Small intestine (tissue), 7 donors: Measurements from ENCODE around the gene PPIP5K1. TPM values are rescaled to one million over a fixed set of nuclear protein-coding genes. Genes with fewer than 3 reads are reported as not detected.

Source experiments
- DNase-seq, 2 donors: peaks; one replicate each; pipeline versions ENCODE4 v3.0.0 to v3.0.0-alpha.2; 2013
- FAIRE-seq: peaks from 2 replicates; lab custom pipeline; 2012; peaks lifted over from hg19 to GRCh38; lab: Jason Lieb, UNC
- H3K27ac ChIP-seq, 3 donors: one replicate each; pipeline ENCODE4 v1.5.1; 2013; ENCODE audit warnings: low read length in 2 of 3, mild to moderate bottlenecking in 2 of 3, control low read depth in 1 of 3, inconsistent platforms in 1 of 3, low read depth in 1 of 3, moderate library complexity in 1 of 3
- H3K27me3 ChIP-seq, 3 donors: one replicate each; pipeline ENCODE4 v1.6.1; 2013; ENCODE audit warnings: low read length in 3 of 3, inconsistent platforms in 1 of 3; ENCODE audit not compliant: control insufficient read depth in 3 of 3, insufficient read depth in 3 of 3
- H3K36me3 ChIP-seq, 3 donors: one replicate each; pipeline ENCODE4 v1.6.1; 2013; ENCODE audit warnings: low read length in 3 of 3, inconsistent platforms in 1 of 3, low read depth in 1 of 3, mild to moderate bottlenecking in 1 of 3, moderate library complexity in 1 of 3; ENCODE audit not compliant: control insufficient read depth in 3 of 3, insufficient read depth in 2 of 3
- H3K4me1 ChIP-seq, 3 donors: one replicate each; pipeline ENCODE4 v1.6.1; 2013; ENCODE audit warnings: low read length in 2 of 3, inconsistent platforms in 1 of 3, low read depth in 1 of 3, mild to moderate bottlenecking in 1 of 3, moderate library complexity in 1 of 3; ENCODE audit not compliant: control insufficient read depth in 3 of 3, insufficient read depth in 2 of 3
- H3K4me3 ChIP-seq, 3 donors: one replicate each; pipeline ENCODE4 v1.5.1; 2013; ENCODE audit warnings: low read length in 3 of 3, control low read depth in 1 of 3, inconsistent platforms in 1 of 3, low read depth in 1 of 3, mild to moderate bottlenecking in 1 of 3, moderate library complexity in 1 of 3
- H3K9me3 ChIP-seq, 2 donors: one replicate each; pipeline ENCODE4 v1.6.1; 2013; ENCODE audit warnings: low read depth in 1 of 2, low read length in 1 of 2; ENCODE audit not compliant: control insufficient read depth in 2 of 2, insufficient read depth in 1 of 2
- WGBS, 3 donors: extraction: QIAGEN DNeasy Blood & Tissue Kit; methylation state at CpG; one replicate each; pipeline ENCODE4 v1.1.7; 2013; 5-methylcytosine and 5-hydroxymethylcytosine counted together
- polyA plus RNA-seq, 4 donors: library from polyadenylated mRNA; stranded (reverse) in 3 of 4; unstranded in 1 of 4; fragments of 200-250 nt in 3 of 4; fragments of 120-200 nt in 1 of 4; gene quantifications; one replicate each; pipeline versions ENCODE4 v1.2.1 to v1.2.3, GENCODE V29; 2013
- donor health status: healthy with polysubstance abuse.
- donor health status: control.
- donor health status: control.
- donor health status: Bipolar disorder and iron deficiency.
- donor health status: healthy.

Gene PPIP5K1
- polyA plus RNA-seq, 4 donors = 15.5 to 79.8 (median 62.9) TPM

DNA sequence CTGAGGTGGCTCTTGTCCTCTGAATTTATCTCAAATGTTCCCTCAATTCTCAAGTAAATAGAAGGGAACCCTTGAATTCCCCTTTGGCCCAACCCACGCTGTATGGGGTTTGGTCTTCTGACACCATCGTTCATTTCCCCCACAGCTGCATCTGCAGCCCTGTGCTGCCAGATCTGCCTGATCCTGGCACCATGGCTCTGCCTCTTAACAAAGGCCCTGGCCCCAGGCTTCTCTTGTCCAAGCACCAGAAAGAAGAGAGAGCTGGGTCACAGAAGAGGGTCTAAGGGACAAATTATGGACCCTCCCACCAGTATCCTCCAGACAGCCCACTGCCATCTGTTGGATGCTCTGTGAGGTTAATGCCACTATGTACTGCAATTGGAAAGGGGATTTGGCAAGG lies 70.8 kb downstream of the PPIP5K1 start:
- H3K27me3 ChIP-seq = no peaks in the 10 kb centered on the region
- H3K36me3 ChIP-seq = peaks cover 0 to 26% (median 0%) of the 10 kb centered on the region in 3 donors
- WGBS, 3 donors = 33 to 60% (median 48%) methylated on average over 2 of the region's 2 CpGs
- FAIRE-seq (no peak), DNase-seq (no peak)
- no peaks in the 10 kb centered on the region for H3K9me3 ChIP-seq
- H3K4me3 ChIP-seq = no peak overlapping the region
- H3K27ac ChIP-seq = no peak overlapping the region
- peaks cover 0 to 29% (median 0%) of the 10 kb centered on the region in 3 donors for H3K4me1 ChIP-seq

DNA sequence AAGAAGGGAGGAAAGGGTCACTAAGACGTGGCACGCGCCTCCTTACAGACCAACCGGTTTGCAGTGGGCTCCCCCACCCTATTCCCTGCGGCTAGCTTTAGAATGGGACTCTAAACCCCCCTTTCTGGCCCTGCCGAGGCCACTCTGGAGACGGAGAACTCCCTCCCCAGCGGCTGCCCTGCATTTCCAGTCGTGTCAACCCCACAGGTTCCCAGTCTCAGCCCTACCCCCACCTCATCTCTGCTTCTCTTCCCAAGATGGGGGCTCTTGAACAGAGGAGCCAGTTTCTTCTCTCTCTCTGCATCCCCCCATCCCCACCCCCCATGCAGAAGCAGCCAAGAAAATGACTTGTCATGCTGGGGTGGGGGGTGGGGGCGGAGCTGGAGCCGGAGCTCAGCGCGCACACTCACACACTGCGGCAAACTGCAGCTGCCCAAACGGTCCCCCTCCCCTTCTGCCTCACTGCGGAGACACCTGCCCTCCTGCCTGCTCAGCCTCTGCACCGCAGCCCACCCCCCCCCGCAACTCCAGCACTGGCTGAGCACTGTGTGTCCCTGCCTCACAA lies 71.7 kb downstream of the PPIP5K1 start:
- peaks cover 0 to 33% (median 0%) of the 10 kb centered on the region in 3 donors for H3K4me1 ChIP-seq
- no peaks in the 10 kb centered on the region for H3K9me3 ChIP-seq
- DNase-seq = peak in 1 of 2 donors; percentile 58
- peak overlapping the region in 1 of 3 donors; percentile 67 for H3K27ac ChIP-seq
- 3 to 4% (median 3%) methylated on average over 14 to 18 of the region's 18 CpGs for WGBS, 3 donors
- FAIRE-seq = no peak
- H3K36me3 ChIP-seq = peaks cover 0 to 19% (median 0%) of the 10 kb centered on the region in 3 donors
- no peaks in the 10 kb centered on the region for H3K27me3 ChIP-seq
- peak overlapping the region in 1 of 3 donors; percentile 54 for H3K4me3 ChIP-seq

DNA sequence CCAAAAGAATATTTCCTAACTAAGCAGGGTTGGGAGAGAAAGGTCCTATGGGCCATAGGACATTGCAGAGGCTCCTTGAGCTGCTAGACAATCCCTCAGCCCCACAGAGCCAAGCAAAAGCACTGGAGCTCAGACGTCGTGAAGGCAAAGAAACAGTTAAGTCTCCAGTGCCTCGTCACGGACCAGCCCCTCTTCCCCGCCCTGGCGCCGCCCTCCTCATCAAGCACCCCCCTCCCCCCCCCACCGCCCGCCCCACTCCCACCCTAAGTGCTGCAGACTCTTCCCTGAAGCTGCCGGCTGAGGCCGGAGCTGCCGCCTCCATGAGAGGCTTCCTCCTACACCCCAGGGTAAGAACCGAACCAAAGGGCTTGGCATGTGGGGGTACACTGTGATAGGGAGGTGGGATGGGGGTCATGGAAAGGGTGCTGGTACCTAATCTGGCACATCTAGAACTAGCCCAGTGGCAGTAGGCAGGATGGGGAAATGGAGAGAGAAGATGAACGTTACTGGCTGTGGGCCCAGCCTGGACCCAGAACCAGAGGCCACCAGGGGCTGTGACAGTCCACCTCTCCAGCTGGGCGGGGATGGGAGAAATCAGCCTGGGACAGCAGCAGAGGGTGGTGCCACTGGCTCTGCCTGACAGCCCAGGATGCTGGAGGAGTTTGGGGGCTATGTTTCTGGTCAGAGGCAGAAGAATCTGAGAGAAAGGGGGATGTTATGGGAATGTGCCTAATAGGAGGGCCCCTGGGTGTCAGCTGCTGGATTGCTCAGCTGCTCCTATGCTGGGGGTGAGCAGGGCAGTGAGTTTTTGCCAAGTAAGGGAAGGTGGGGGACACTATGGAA lies 72.4 kb downstream of the PPIP5K1 start, which contains the start of gene MAP1A:
TSS of gene MAP1A (plus strand) at position 255 of the 843 bp plus-strand sequence. CDS start 3,866 bp downstream, outside the sequence.
- Histone ChIP-seq H3K9me3 (no peaks in the 10 kb centered on the region), H3K4me3 (peak within 1 kb of the TSS in 1 of 3 donors; percentile 54), H3K36me3 (peaks cover 0 to 13% (median 0%) of the 10 kb centered on the region in 3 donors), H3K27me3 (no peaks in the 10 kb centered on the region), H3K27ac (peak within 1 kb of the TSS in 2 of 3 donors; percentile 59 to 67), H3K4me1 (peaks cover 0 to 33% (median 0%) of the 10 kb centered on the region in 3 donors)
- DNase-seq (peak in 1 of 2 donors; percentile 49), FAIRE-seq (no peak)
- WGBS, 3 donors = 3 to 20% (median 8%) methylated on average over 11 to 15 of the region's 15 CpGs

DNA sequence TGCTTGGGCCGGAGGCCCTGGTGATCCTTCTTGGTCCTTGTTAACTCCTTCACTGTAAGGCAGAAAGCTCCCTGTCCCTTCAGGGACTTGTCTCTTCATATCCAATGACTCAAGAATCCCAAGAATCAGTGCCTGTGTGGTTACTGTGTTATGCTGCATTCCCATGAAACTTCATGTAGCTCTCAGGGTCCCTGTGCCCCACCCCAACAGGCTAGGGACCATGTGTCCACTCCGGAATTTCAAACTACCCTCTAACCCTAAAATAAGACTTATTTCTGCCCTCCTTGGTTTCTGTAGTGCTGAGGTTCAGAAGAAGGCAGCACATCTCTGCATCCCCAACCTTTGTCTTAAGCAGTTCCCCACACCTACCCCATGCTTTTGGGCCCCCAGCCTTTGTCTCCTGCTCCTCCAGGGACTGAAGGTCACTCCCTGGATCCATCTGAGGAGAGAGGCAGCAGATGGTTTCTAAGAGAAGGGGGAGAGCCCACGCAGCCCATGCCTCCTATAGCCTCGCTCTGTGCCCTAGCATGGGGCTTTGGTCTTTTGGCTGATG lies 73.1 kb downstream of the PPIP5K1 start:
- FAIRE-seq (no peak), DNase-seq (no peak)
- H3K27ac ChIP-seq = peak overlapping the region in 2 of 3 donors; percentile 34 to 59
- H3K4me3 ChIP-seq = peak overlapping the region in 1 of 3 donors; percentile 54
- H3K36me3 ChIP-seq = peaks cover 0 to 7% (median 0%) of the 10 kb centered on the region in 3 donors
- H3K27me3 ChIP-seq = peaks cover 0 to 3% (median 0%) of the 10 kb centered on the region in 3 donors
- H3K4me1 ChIP-seq = peaks cover 0 to 33% (median 0%) of the 10 kb centered on the region in 3 donors
- H3K9me3 ChIP-seq = no peaks in the 10 kb centered on the region
- 34 to 48% (median 40%) methylated on average over 4 of the region's 4 CpGs for WGBS, 3 donors

DNA sequence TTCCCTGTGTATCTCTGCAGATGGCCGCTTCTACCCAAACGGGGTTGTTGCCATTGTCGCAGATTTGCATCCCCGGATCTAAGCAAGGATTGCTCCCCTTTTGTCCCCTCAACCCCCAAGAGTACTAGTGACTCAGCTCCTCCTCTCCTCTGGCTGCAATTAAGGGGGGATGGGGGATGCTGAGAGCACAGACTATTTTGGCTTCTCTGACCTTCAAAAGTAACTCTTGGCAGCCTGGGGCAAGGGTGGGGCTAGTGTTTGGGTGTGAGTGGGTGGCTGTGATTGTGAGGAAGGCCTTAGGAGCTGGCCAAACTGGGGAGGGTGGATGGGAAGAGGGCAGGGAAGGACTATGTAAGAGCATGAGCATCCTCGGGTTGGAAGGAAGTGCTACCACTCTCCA lies 73.8 kb downstream of the PPIP5K1 start:
- no peaks in the 10 kb centered on the region for H3K9me3 ChIP-seq
- no peak overlapping the region for H3K27ac ChIP-seq
- peaks cover 0 to under 1% (median 0%) of the 10 kb centered on the region in 3 donors for H3K36me3 ChIP-seq
- no peak for DNase-seq
- 42 to 64% (median 59%) methylated on average over 5 of the region's 5 CpGs for WGBS, 3 donors
- peaks cover 0 to 38% (median 0%) of the 10 kb centered on the region in 3 donors for H3K4me1 ChIP-seq
- no peak for FAIRE-seq
- no peak overlapping the region for H3K4me3 ChIP-seq
- peaks cover 0 to 9% (median 0%) of the 10 kb centered on the region in 3 donors for H3K27me3 ChIP-seq

DNA sequence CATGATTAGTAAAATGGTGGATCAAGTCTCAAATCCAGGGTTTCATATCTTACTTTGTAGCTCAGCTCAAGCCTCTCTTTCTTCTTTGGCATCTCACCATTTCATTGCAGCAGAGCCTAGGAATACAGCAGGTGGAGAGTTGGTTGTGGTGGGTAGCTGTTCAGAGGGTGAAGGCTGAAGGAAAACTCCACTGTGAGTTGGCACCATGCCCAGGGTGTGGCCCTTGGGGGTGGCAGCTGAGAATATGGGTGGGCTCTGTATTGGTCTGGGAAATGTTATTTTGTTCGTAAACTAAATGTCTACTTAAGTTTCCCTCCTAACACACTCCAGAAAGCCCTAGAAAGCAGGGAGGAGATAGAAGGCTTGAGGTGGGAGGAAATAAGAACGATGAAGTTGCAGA lies 74.3 kb downstream of the PPIP5K1 start:
- no peaks in the 10 kb centered on the region for H3K9me3 ChIP-seq
- DNase-seq (no peak), FAIRE-seq (no peak)
- H3K27me3 ChIP-seq = peaks cover 0 to 11% (median 0%) of the 10 kb centered on the region in 3 donors
- H3K4me1 ChIP-seq = peaks cover 0 to 41% (median 0%) of the 10 kb centered on the region in 3 donors
- H3K27ac ChIP-seq = no peak overlapping the region
- H3K36me3 ChIP-seq = no peaks in the 10 kb centered on the region
- no peak overlapping the region for H3K4me3 ChIP-seq
- 44 to 56% (median 55%) methylated on average over 2 of the region's 2 CpGs for WGBS, 3 donors

DNA sequence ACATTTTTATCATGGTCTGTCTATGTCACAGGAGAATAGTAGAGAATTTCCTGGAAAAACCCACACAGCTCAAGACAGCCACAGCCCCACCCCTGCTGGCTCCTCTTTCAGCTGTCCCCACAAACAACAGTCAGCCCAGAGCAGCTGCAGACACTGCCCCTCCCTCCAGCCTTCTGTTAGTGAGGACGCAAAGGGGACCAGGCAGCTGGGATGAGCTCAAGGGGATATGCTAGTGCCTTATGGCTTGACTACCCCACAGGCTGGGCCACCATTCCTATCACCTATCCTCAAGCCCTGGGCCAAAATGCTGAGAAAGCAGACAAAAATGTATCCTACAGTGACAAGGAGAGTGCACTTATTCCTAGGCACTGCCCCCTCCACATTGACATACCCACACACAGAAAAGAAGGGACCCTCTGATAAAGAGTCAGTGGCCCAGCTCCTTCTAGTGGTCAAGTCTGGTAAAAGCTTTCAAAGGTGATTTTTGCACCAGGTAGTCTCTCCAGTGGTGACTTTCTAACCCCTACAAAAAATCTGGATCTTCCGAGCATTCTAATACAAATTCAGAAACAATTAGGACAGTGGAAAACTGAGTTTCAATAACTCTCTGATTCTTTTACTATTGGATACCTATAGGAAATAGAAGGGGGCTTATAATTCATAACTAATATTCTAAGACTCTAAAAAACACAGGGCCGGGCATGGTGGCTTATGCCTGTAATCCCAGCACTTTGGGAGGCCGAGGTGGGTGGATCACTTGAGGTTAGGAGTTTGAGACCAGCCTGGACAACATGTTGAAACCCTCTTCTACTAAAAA lies 75.6 kb downstream of the PPIP5K1 start:
- Histone ChIP-seq H3K9me3 (no peaks in the 10 kb centered on the region), H3K4me1 (peaks cover 0 to 48% (median 0%) of the 10 kb centered on the region in 3 donors), H3K4me3 (no peak overlapping the region), H3K36me3 (no peaks in the 10 kb centered on the region), H3K27ac (peak overlapping the region in 1 of 3 donors; percentile 0), H3K27me3 (peaks cover 0 to 11% (median 0%) of the 10 kb centered on the region in 3 donors)
- DNase-seq (peak in 1 of 2 donors; percentile 35), FAIRE-seq (no peak)
- WGBS, 3 donors = 57 to 60% (median 59%) methylated on average over 4 of the region's 4 CpGs
